PC-3 (cell line): ENCODE measurements around the gene MIA. TPM values are rescaled to one million over a fixed set of nuclear protein-coding genes. Genes with fewer than 3 reads are reported as not detected.

Experiments
- ATAC-seq: fragments of 200-7000 bp; cut with Tn5 transposase; 2 replicates; pipeline ENCODE4 v1.9.1; 2020; ENCODE audit warnings: mild to moderate bottlenecking, moderate library complexity
- BruUV-seq: library from RNA; stranded (reverse); fragments of 400-500 nt; replicated peaks from 2 replicates; lab custom pipeline; 2021; lab: Mats Ljungman, UMichigan
- CTCF ChIA-PET: fragments of 300-600 bp; sonication (Branson Sonifier 250); formaldehyde crosslinking; loops from one replicate; lab custom pipeline; 2022; ENCODE audit warnings: antibody characterized with exemption; lab: Charles Lee
- POLR2A ChIA-PET: fragments of 300-600 bp; sonication (Branson Sonifier 250); formaldehyde crosslinking; loops from one replicate; lab custom pipeline; 2022; ENCODE audit warnings: antibody characterized with exemption; ENCODE audit not compliant: unreplicated experiment; lab: Charles Lee
- DNase-seq: peaks from one replicate; pipeline ENCODE4 v3.0.0-alpha.2; 2015
- H2AFZ ChIP-seq: fragments of 300-600 bp; sonication (generic); 2 replicates; pipeline ENCODE4 v1.6.0; 2016; ENCODE audit warnings: antibody characterized with exemption, low read length
- H3F3A ChIP-seq: fragments of 300-600 bp; sonication (generic); one replicate; pipeline ENCODE4 v1.6.0; 2017; ENCODE audit warnings: antibody characterized with exemption, low read length, control low read depth, mild to moderate bottlenecking; ENCODE audit not compliant: unreplicated experiment
- H3K27ac ChIP-seq: fragments of 300-600 bp; sonication (generic); 2 replicates; pipeline ENCODE4 v1.5.1; 2016; ENCODE audit warnings: mild to moderate bottlenecking, low read length
- H3K27me3 ChIP-seq: fragments of 300-600 bp; sonication (generic); 2 replicates; pipeline ENCODE4 v1.6.1; 2016; ENCODE audit warnings: low read length, mixed read lengths
- H3K36me3 ChIP-seq: fragments of 300-600 bp; sonication (generic); 2 replicates; pipeline ENCODE4 v1.6.1; 2016; ENCODE audit warnings: low read depth, mixed run types, low read length, mixed read lengths
- H3K4me1 ChIP-seq: fragments of 300-600 bp; sonication (generic); 2 replicates; pipeline ENCODE4 v1.5.1; 2016; ENCODE audit warnings: low read length; ENCODE audit not compliant: insufficient read depth
- H3K4me2 ChIP-seq: fragments of 300-600 bp; sonication (generic); 2 replicates; pipeline ENCODE4 v1.6.0; 2016; ENCODE audit warnings: low read length
- H3K4me3 ChIP-seq: fragments of 300-600 bp; sonication (generic); 2 replicates; pipeline ENCODE4 v1.5.1; 2016; ENCODE audit warnings: mild to moderate bottlenecking, low read length, mixed read lengths
- H3K79me2 ChIP-seq: fragments of 300-600 bp; sonication (generic); 2 replicates; pipeline ENCODE4 v1.6.1; 2017; ENCODE audit warnings: low read length, mixed read lengths
- H3K9ac ChIP-seq: fragments of 300-600 bp; sonication (generic); 2 replicates; pipeline ENCODE4 v1.6.0; 2016; ENCODE audit warnings: mild to moderate bottlenecking, low read length
- H3K9me2 ChIP-seq: fragments of 300-600 bp; sonication (generic); replicated peaks from 2 replicates; pipeline ENCODE4 v1.6.1; 2016; ENCODE audit warnings: mixed run types, low read length, mixed read lengths
- H3K9me3 ChIP-seq: fragments of 300-600 bp; sonication (generic); 2 replicates; pipeline ENCODE4 v1.6.1; 2016; ENCODE audit warnings: low read length, mixed read lengths
- H4K20me1 ChIP-seq: fragments of 300-600 bp; sonication (generic); 2 replicates; pipeline ENCODE4 v1.6.1; 2016; ENCODE audit warnings: low read length, mixed read lengths
- EZH2 ChIP-seq: fragments of 300-600 bp; sonication (generic); IDR thresholded peaks from one replicate; pipeline ENCODE4 v1.6.1; 2017; ENCODE audit warnings: antibody characterized with exemption, mild to moderate bottlenecking, low read length; ENCODE audit not compliant: unreplicated experiment
- EZH2phosphoT487 ChIP-seq: fragments of 300-600 bp; sonication (generic); IDR thresholded peaks from 2 replicates; pipeline ENCODE4 v1.6.1; 2018; ENCODE audit warnings: mild to moderate bottlenecking, antibody characterized with exemption, low read length, borderline replicate concordance
- intact Hi-C: fragments of 100-400 bp; cut with micrococcal nuclease; formaldehyde crosslinking; loops from 2 replicates; pipeline ENCODE4 v1.9.0; 2023
- total RNA-seq: library from RNA; depleted of rRNA; stranded (reverse); fragments of >200 nt; gene quantifications from 2 replicates; pipeline ENCODE4 v1.2.3, GENCODE V29; 2014
- TF ChIP-seq, protein P1 (sequence below): fragments of 300-600 bp; sonication (generic); conservative IDR thresholded peaks from 2 replicates; pipeline ENCODE4 v1.5.1; 2017; ENCODE audit warnings: antibody characterized with exemption, low read depth, mild to moderate bottlenecking, low read length

MIA gene
- total RNA-seq, 1 experiment from 2014 or later, result not detected

DNA sequence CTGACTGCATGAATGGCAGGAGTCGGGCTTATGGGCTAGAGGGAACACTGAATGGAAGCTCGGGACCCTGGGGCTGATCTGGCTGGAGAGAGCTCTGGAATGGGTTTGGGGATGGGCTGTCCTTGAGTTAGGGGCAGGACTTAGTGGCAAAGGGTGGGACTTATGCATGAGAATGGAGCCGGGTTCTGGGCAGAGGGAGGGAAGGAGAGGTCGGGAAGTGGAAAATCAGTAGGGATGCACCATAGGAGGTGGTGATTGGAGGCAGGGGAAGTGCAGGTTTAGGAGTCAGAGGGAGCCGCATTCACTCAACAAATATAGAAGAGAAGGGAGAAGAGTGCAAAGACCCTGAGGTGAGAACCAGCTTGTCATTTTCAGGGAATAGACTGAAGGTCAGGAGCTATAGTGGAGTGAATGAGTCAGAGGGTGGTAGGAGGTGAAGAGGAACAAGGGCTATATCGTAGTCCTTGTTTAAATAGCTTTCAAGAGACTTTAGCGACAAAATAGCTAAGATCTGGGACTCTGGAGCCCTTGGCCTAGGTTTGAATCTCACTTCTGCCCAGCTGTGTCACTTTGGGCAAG is 3.5 kb downstream of the MIA start:
- Histone ChIP-seq H3K27me3 (no peaks in the 10 kb centered on the region), H3K4me1 (peaks cover 13% of the 10 kb centered on the region; the same call in 1 of the 2 replicates), H3K4me3 (peak overlapping the region; percentile 74), H3K9ac (no peak overlapping the region; the same call in 1 of the 2 replicates), H3K36me3 (no peaks in the 10 kb centered on the region), H3K27ac (no peak overlapping the region), H4K20me1 (no peaks in the 10 kb centered on the region), H2AFZ (peak overlapping the region; percentile 80), H3K9me3 (no peaks in the 10 kb centered on the region), H3K4me2 (peak overlapping the region; percentile 69), H3F3A (no peaks in the 10 kb centered on the region), H3K79me2 (no peaks in the 10 kb centered on the region), H3K9me2 (no peaks in the 10 kb centered on the region)
- POLR2A ChIA-PET, result interaction anchor here (0.5 kb wide), 1 partner anchor 20 kb away, joined by 4 read pairs; the partner anchor contains the start of gene EGLN2
- TF ChIP-seq EZH2, result no peak
- TF ChIP-seq, protein P1, sequence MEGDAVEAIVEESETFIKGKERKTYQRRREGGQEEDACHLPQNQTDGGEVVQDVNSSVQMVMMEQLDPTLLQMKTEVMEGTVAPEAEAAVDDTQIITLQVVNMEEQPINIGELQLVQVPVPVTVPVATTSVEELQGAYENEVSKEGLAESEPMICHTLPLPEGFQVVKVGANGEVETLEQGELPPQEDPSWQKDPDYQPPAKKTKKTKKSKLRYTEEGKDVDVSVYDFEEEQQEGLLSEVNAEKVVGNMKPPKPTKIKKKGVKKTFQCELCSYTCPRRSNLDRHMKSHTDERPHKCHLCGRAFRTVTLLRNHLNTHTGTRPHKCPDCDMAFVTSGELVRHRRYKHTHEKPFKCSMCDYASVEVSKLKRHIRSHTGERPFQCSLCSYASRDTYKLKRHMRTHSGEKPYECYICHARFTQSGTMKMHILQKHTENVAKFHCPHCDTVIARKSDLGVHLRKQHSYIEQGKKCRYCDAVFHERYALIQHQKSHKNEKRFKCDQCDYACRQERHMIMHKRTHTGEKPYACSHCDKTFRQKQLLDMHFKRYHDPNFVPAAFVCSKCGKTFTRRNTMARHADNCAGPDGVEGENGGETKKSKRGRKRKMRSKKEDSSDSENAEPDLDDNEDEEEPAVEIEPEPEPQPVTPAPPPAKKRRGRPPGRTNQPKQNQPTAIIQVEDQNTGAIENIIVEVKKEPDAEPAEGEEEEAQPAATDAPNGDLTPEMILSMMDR, result no peak
- no peak for TF ChIP-seq EZH2phosphoT487
- intact Hi-C loops, result loop anchor here (1.0 kb wide), 1 partner anchor 28 kb away; the partner anchor contains the start of gene ACTMAP
- ATAC-seq, result no peak
- no TSS peak for BruUV-seq
- CTCF ChIA-PET, result no interaction called here
- DNase-seq, result no peak

- ChIA-PET CTCF (no interaction called here), POLR2A (no interaction called here)
- Histone ChIP-seq H3K9me2 (no peaks in the 10 kb centered on the region), H2AFZ (no peak overlapping the region), H3K4me2 (no peak overlapping the region), H4K20me1 (no peaks in the 10 kb centered on the region), H3K36me3 (no peaks in the 10 kb centered on the region), H3K4me3 (no peak overlapping the region), H3K9ac (no peak overlapping the region), H3F3A (no peaks in the 10 kb centered on the region), H3K9me3 (no peaks in the 10 kb centered on the region), H3K4me1 (peaks cover 13% of the 10 kb centered on the region; the same call in 1 of the 2 replicates), H3K27me3 (no peaks in the 10 kb centered on the region), H3K79me2 (no peaks in the 10 kb centered on the region), H3K27ac (no peak overlapping the region)
- no peak for DNase-seq
- no peak for ATAC-seq
- intact Hi-C loops, result no loop called here
- no TSS peak for BruUV-seq
- TF ChIP-seq EZH2phosphoT487 (no peak), EZH2 (no peak)
- TF ChIP-seq, protein P1, result no peak
These were observed 5.3 kb downstream of the MIA start for GRCh38 chr19:40780582-40780981.

- no peak for DNase-seq
- H3K4me2 ChIP-seq, result no peak overlapping the region
- no peaks in the 10 kb centered on the region for H4K20me1 ChIP-seq
- ATAC-seq, result no peak
- H3K27ac ChIP-seq, result no peak overlapping the region
- H3K9me3 ChIP-seq, result no peaks in the 10 kb centered on the region
- peaks cover 13% of the 10 kb centered on the region; the same call in 1 of the 2 replicates for H3K4me1 ChIP-seq
- no peak overlapping the region for H3K9ac ChIP-seq
- H3F3A ChIP-seq, result no peaks in the 10 kb centered on the region
- H3K36me3 ChIP-seq, result no peaks in the 10 kb centered on the region
- no TSS peak for BruUV-seq
- intact Hi-C loops, result no loop called here
- ChIA-PET CTCF (no interaction called here), POLR2A (no interaction called here)
- H3K9me2 ChIP-seq, result no peaks in the 10 kb centered on the region
- TF ChIP-seq EZH2 (no peak), EZH2phosphoT487 (no peak)
- TF ChIP-seq, protein P1, result no peak
- no peaks in the 10 kb centered on the region for H3K27me3 ChIP-seq
- no peak overlapping the region for H2AFZ ChIP-seq
- H3K4me3 ChIP-seq, result no peak overlapping the region
- H3K79me2 ChIP-seq, result no peaks in the 10 kb centered on the region
These were observed 5.8 kb downstream of the MIA start for GRCh38 chr19:40781140-40781539.
